ENCODE results near the gene GRB10.
"Not testable (repeated sequence)": the region's sequence is repeated elsewhere in the genome, so short reads cannot be mapped to it uniquely, and the experiment has no call there.

GRB10 gene

GRCh38 chr7:50580057-50580456 is 202.6 kb downstream of the GRB10 start:
- no peak for DNase-seq (ENCODE audit: low read depth)

GRCh38 chr7:50578105-50578504 is 204.6 kb downstream of the GRB10 start:
- not testable (repeated sequence) for DNase-seq (ENCODE audit: low read depth)

- no peak for DNase-seq (ENCODE audit: low read depth)
These were observed 205.1 kb downstream of the GRB10 start for GRCh38 chr7:50577569-50577968.

- DNase-seq (ENCODE audit: low read depth) = not testable (repeated sequence)
These were observed 206.3 kb downstream of the GRB10 start for GRCh38 chr7:50576388-50576787.

- no peak for DNase-seq (ENCODE audit: low read depth)
These were observed 214.9 kb downstream of the GRB10 start for GRCh38 chr7:50567715-50568261.

- no peak for DNase-seq (ENCODE audit: low read depth)
These were observed 216.7 kb downstream of the GRB10 start for GRCh38 chr7:50565977-50566376.

- no peak for DNase-seq (ENCODE audit: low read depth)
These were observed 217.2 kb downstream of the GRB10 start for GRCh38 chr7:50565559-50565916.

GRCh38 chr7:50564640-50565558 is 217.8 kb downstream of the GRB10 start, which contains the start of gene DDC:
DDC (minus strand) TSS chr7:50565405; CDS start chr7:50544085, 21,320 bp downstream.
- no peak for DNase-seq (ENCODE audit: low read depth)

- DNase-seq (ENCODE audit: low read depth) = no peak
These were observed 218.5 kb downstream of the GRB10 start for GRCh38 chr7:50564171-50564570.

- DNase-seq (ENCODE audit: low read depth) = no peak
These were observed 220.6 kb downstream of the GRB10 start for GRCh38 chr7:50562136-50562535.

- DNase-seq (ENCODE audit: low read depth) = no peak
These were observed 221.8 kb downstream of the GRB10 start for GRCh38 chr7:50560865-50561351.

- DNase-seq (ENCODE audit: low read depth) = no peak
These were observed 222.8 kb downstream of the GRB10 start for GRCh38 chr7:50559881-50560280.

- no peak for DNase-seq (ENCODE audit: low read depth)
These were observed 224.2 kb downstream of the GRB10 start for GRCh38 chr7:50558294-50559053.

- no peak for DNase-seq (ENCODE audit: low read depth)
These were observed 225.6 kb downstream of the GRB10 start for GRCh38 chr7:50557099-50557498.

GRCh38 chr7:50556247-50556991 is 226.3 kb downstream of the GRB10 start:
- no peak for DNase-seq (ENCODE audit: low read depth)

GRCh38 chr7:50555594-50556140 is 227.0 kb downstream of the GRB10 start:
- no peak for DNase-seq (ENCODE audit: low read depth)

- no peak for DNase-seq (ENCODE audit: low read depth)
These were observed 228.0 kb downstream of the GRB10 start for GRCh38 chr7:50554431-50555322.

GRCh38 chr7:50553973-50554372 is 228.7 kb downstream of the GRB10 start:
- DNase-seq (ENCODE audit: low read depth) = no peak

- DNase-seq (ENCODE audit: low read depth) = peak; percentile 17
These were observed 229.8 kb downstream of the GRB10 start for GRCh38 chr7:50552921-50553320.

- DNase-seq (ENCODE audit: low read depth) = no peak
These were observed 230.6 kb downstream of the GRB10 start for GRCh38 chr7:50552139-50552538.

All from fibroblast of the conjunctiva (primary cell).